Stomach (tissue), 9 donors: ENCODE data around the gene NPS. TPM values are rescaled to one million over a fixed set of nuclear protein-coding genes. Genes with fewer than 3 reads are reported as not detected.

Experiments used
- DNase-seq, 2 donors: peaks; one replicate each; pipeline versions ENCODE4 v3.0.0 to v3.0.0-alpha.2; 2013 to 2019
- H3K27ac ChIP-seq, 5 donors: fragments of 200-600 bp in 4 of 5; sonication (generic) in 4 of 5; one replicate each; pipeline ENCODE4 v1.5.1; 2013 to 2019; ENCODE audit warnings: mild to moderate bottlenecking in 1 of 5, moderate library complexity in 1 of 5
- H3K27me3 ChIP-seq, 3 donors: fragments of 200-600 bp; sonication (generic); one replicate each; pipeline ENCODE4 v1.5.1; 2017 to 2019; ENCODE audit warnings: mixed run types in 1 of 3
- H3K36me3 ChIP-seq, 4 donors: fragments of 200-600 bp; sonication (generic); 1 replicate in 3 of 4; 2 replicates in 1 of 4; pipeline ENCODE4 v1.5.1; 2016 to 2019
- H3K4me1 ChIP-seq, 4 donors: fragments of 200-600 bp; sonication (generic); one replicate each; pipeline ENCODE4 v1.5.1; 2016 to 2019
- H3K4me3 ChIP-seq, 4 donors: fragments of 200-600 bp; sonication (generic) in 3 of 4; one replicate each; pipeline ENCODE4 v1.5.1; 2016 to 2019; ENCODE audit warnings: mild to moderate bottlenecking in 1 of 4
- H3K9me3 ChIP-seq, 4 donors: fragments of 200-600 bp; sonication (generic); one replicate each; pipeline ENCODE4 v1.5.1; 2016 to 2019
- EP300 ChIP-seq: sonication (generic); formaldehyde crosslinking; IDR thresholded peaks from one replicate; pipeline ENCODE4 v1.6.1; 2017; ENCODE audit warnings: antibody characterized with exemption
- POLR2A ChIP-seq, 4 donors: fragments of 450-650 bp; IDR thresholded peaks; one replicate each; pipeline ENCODE4 v1.6.1; 2016; ENCODE audit warnings: antibody characterized with exemption in 4 of 4, control low read depth in 2 of 4, mild to moderate bottlenecking in 1 of 4, moderate library complexity in 1 of 4
- POLR2AphosphoS5 ChIP-seq, 3 donors: sonication (generic); formaldehyde crosslinking; IDR thresholded peaks; one replicate each; pipeline ENCODE4 v1.6.1; 2016; ENCODE audit warnings: antibody characterized with exemption in 3 of 3
- WGBS, 5 donors: extraction: QIAGEN DNeasy Blood & Tissue Kit in 3 of 5; methylation state at CpG; one replicate each; pipeline versions ENCODE4 v1.1.5 to v1.1.7; 2013 to 2018; 5-methylcytosine and 5-hydroxymethylcytosine counted together
- intact Hi-C: fragments of 100-400 bp; cut with DNase I; formaldehyde crosslinking; loops from one replicate; pipeline ENCODE4 v1.15.1; 2023; ENCODE audit warnings: low total_unique reads
- polyA plus RNA-seq, 3 donors: library from polyadenylated mRNA; stranded (reverse); fragments of 200-250 nt; gene quantifications; one replicate each; pipeline ENCODE4 v1.2.3, GENCODE V29; 2013
- total RNA-seq, 5 donors: library from RNA; depleted of rRNA; stranded (reverse); fragments of >200 nt; gene quantifications; one replicate each; pipeline versions ENCODE4 v1.1.0 to v1.2.3, GENCODE V29; 2014 to 2016
- TF ChIP-seq, protein P1 (sequence below), 7 experiments: fragments of 450-650 bp in 4 of 7; fragments of 200-600 bp in 3 of 7; sonication (generic) in 3 of 7; IDR thresholded peaks; one replicate each; pipeline ENCODE4 v1.5.1; 2016 to 2019; ENCODE audit warnings: antibody characterized with exemption in 7 of 7, control low read depth in 2 of 7, mild to moderate bottlenecking in 1 of 7
- donor health status: healthy with polysubstance abuse.
- donor health status: Bipolar disorder and iron deficiency.
- donor health status: healthy.

NPS gene
- total and polyA plus RNA-seq, 8 donors, result not detected

GRCh38 chr10:127580822-127581221 lies 31.7 kb downstream of the NPS start:
- intact Hi-C loops, result no loop called here

DNA sequence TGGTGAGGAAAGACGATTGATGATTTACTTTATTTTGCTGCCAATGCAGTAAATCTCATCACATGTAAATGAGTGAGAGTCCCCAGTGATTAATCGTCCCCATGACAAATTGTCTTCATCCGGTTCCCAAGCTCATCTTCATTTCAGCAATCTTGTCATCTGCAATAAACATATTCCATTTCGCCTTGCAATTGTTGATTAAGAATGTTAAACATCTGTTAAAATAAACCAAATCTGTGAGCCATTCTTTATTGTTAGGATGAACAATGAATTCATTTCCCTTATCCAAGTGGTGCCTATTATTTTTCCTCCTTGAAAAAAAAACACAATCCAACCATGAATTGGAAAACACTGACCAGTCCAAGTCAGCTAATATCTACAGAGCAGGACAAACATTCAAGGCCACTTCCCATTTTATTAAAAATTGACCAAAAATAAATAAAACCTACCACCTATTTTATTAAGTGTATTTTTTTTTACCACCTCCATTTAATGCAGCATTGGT lies 36.5 kb downstream of the NPS start:
- 70 to 79% (median 78%) methylated on average over 4 of the region's 4 CpGs for WGBS, 5 donors
- Histone ChIP-seq H3K4me1 (no peaks in the 10 kb centered on the region), H3K9me3 (peaks cover 4 to 8% (median 8%) of the 10 kb centered on the region in 4 donors), H3K4me3 (no peak overlapping the region), H3K36me3 (no peaks in the 10 kb centered on the region), H3K27ac (no peak overlapping the region), H3K27me3 (peaks cover 0 to 20% (median 0%) of the 10 kb centered on the region in 3 donors)
- intact Hi-C loops, result no loop called here
- DNase-seq, result no peak
- TF ChIP-seq POLR2A (IDR thresholded peaks at IDR 0.05) (no peak), EP300 (no peak), POLR2AphosphoS5 (IDR thresholded peaks at IDR 0.05) (no peak)
- TF ChIP-seq, protein P1, sequence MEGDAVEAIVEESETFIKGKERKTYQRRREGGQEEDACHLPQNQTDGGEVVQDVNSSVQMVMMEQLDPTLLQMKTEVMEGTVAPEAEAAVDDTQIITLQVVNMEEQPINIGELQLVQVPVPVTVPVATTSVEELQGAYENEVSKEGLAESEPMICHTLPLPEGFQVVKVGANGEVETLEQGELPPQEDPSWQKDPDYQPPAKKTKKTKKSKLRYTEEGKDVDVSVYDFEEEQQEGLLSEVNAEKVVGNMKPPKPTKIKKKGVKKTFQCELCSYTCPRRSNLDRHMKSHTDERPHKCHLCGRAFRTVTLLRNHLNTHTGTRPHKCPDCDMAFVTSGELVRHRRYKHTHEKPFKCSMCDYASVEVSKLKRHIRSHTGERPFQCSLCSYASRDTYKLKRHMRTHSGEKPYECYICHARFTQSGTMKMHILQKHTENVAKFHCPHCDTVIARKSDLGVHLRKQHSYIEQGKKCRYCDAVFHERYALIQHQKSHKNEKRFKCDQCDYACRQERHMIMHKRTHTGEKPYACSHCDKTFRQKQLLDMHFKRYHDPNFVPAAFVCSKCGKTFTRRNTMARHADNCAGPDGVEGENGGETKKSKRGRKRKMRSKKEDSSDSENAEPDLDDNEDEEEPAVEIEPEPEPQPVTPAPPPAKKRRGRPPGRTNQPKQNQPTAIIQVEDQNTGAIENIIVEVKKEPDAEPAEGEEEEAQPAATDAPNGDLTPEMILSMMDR (IDR thresholded peaks at IDR 0.05), result no peak

More at GRCh38 chr10:127580822-127581221, 31.7 kb downstream of the NPS start:
- Histone ChIP-seq H3K9me3 (peaks cover 0 to 3% (median under 1%) of the 10 kb centered on the region in 4 donors), H3K27ac (no peak overlapping the region), H3K4me1 (peaks cover 0 to 8% (median 3%) of the 10 kb centered on the region in 4 donors), H3K4me3 (no peak overlapping the region), H3K36me3 (no peaks in the 10 kb centered on the region), H3K27me3 (peaks cover 0 to 7% (median 0%) of the 10 kb centered on the region in 3 donors)
- WGBS, 5 donors, result 73 to 82% (median 80%) methylated on average over 15 to 17 of the region's 17 CpGs
- TF ChIP-seq, protein P1 (IDR thresholded peaks at IDR 0.05), result no peak
- TF ChIP-seq POLR2AphosphoS5 (IDR thresholded peaks at IDR 0.05) (no peak), POLR2A (IDR thresholded peaks at IDR 0.05) (no peak)
- DNase-seq, result no peak

- no peak for DNase-seq
- intact Hi-C loops, result no loop called here
- TF ChIP-seq POLR2AphosphoS5 (IDR thresholded peaks at IDR 0.05), result no peak
- TF ChIP-seq, protein P1 (IDR thresholded peaks at IDR 0.05), result no peak
- TF ChIP-seq POLR2A (IDR thresholded peaks at IDR 0.05), result no peak
- no peak for TF ChIP-seq EP300
- H3K36me3 ChIP-seq, result no peaks in the 10 kb centered on the region
- no peaks in the 10 kb centered on the region for H3K4me1 ChIP-seq
- H3K4me3 ChIP-seq, result no peak overlapping the region
- H3K27me3 ChIP-seq, result peaks cover 0 to 20% (median 0%) of the 10 kb centered on the region in 3 donors
- 24 to 56% (median 50%) methylated on average over 4 of the region's 4 CpGs for WGBS, 5 donors
- peaks cover 4 to 8% (median 8%) of the 10 kb centered on the region in 4 donors for H3K9me3 ChIP-seq
- H3K27ac ChIP-seq, result no peak overlapping the region
Measured at GRCh38 chr10:127587668-127588365, 38.7 kb downstream of the NPS start.

DNA sequence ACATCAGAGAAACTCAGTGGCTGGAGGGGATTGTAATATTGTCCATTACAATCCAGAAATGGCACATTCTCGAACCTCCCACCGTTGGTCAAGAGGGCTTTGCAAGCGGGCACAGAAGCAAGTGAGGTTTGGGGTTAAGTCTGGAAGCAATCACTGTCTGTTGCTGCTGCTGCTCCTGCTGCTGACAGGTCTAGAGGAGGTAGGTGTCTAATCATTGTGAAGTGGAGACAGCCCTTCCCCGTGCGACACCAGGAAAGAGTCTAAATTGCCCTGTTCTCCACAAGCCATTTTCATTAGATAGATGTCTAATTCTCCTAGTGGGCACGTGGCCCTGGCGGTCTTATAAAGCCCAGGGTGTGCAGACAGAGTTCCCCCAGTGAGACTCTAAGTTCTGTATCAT lies 43.5 kb downstream of the NPS start:
- Histone ChIP-seq H3K27me3 (peaks cover 0 to 5% (median 0%) of the 10 kb centered on the region in 3 donors), H3K27ac (no peak overlapping the region), H3K9me3 (no peaks in the 10 kb centered on the region), H3K4me1 (no peaks in the 10 kb centered on the region), H3K4me3 (no peak overlapping the region), H3K36me3 (no peaks in the 10 kb centered on the region)
- 68 to 78% (median 74%) methylated on average over 7 of the region's 7 CpGs for WGBS, 5 donors
- no peak for DNase-seq
- intact Hi-C loops, result no loop called here
- TF ChIP-seq POLR2A (IDR thresholded peaks at IDR 0.05), result no peak
- TF ChIP-seq EP300, result no peak
- TF ChIP-seq, protein P1 (IDR thresholded peaks at IDR 0.05), result no peak
- TF ChIP-seq POLR2AphosphoS5 (IDR thresholded peaks at IDR 0.05), result no peak
